GM21723 (cell line): ENCODE measurements around the gene TBC1D22A.

Experiments used
- ATAC-seq: cut with Tn5 transposase; IDR thresholded peaks from one replicate; pipeline ENCODE4 v1.9.1; 2021; ENCODE audit warnings: mild to moderate bottlenecking, moderate library complexity; ENCODE audit not compliant: unreplicated experiment

TBC1D22A gene

DNA sequence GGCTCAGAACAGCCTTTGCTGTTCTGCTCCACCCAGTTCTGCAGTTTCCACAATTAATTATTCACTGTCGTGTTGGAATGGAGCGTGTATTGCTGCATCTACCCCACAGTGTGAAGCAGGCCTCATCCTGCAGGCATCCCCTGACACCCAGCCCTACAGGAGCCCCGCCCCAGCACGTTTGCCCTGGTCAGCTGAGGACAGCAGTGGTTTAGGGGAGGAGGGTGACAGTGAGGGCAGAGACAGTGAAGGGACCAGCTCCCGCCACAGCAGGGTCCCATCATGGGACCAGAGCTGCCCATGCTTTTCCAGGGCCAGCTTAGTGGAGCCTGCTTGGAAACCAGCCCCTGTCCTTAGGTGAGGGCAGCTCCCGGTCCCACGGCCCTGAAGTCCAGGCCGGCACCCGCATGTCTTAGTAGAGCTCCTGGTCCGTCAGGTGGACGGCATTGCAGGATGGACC lies 273.0 kb downstream of the TBC1D22A start:
- ATAC-seq: no peak

DNA sequence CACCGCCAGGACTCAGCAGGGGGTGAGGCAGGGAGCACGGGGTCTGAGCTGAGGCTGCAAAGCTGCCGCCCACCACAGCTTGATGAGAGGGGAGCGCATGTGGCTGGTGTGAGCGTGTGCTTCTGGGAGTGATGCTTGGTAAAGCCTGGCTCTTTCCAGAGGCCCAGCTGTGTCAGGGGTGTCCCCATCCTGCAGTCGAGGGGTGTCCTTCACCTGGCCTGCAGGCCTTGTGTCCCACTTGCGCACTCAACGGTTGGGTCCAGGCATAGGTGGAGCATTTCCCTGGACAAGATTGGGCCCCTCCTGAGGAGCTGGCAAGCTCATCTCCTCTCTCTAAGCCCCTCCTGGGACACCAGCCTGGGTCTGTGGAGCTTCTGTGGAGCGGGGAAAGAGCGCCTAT lies 273.9 kb downstream of the TBC1D22A start:
- ATAC-seq: no peak

DNA sequence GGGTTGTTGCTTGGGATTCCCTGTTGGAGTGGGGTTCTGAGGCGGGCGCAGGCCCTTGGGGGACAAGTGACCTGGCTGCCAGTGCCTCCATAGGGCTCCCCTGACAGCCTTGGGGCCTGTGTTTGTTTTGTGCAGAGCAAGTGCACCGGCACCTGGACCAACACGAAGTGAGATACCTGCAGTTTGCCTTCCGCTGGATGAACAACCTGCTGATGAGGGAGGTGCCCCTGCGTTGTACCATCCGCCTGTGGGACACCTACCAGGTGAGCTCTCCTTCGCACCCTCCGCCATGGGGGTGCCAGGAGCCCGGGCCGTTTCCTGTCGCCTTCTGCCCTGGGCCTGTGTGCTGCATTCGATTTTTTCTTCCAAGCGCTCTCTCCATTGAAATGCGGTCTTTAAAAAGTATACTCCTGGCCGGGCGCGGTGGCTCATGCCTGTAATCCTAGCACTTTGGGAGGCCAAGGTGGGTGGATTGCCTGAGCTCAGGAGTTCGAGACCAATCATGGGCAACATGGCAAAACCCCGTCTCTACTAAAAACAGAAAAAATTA lies 274.6 kb downstream of the TBC1D22A start:
- ATAC-seq: no peak

DNA sequence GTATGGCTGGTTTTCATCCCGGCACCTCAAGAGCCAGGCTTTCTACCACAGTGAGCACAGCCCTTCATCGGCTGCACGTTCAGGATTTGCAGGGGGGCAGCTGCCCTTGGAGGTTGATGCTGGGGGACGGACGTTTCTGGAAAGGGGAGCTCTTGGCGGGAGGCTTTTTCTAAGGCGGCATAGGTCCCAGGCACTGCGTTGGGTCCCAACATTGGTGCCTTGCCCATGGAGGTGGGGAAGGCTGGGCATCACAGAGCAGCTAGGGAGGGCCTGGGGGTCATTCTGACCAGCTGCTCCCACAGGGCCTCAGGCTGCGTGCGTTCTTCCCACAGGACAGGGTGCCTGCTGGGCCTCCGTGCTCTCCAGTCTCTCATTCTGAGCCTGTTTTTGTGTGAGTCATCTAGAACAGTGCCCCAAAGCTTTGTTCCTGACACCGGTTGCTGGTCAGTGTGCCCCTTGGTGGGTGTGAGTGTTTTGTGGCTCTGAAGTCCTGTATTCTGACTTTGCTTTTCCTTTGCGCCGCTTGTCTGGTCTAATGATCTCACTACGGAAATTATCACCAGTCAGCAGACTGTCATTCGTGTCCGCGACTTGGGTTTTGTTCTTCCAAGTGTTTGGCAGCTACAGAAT lies 275.9 kb downstream of the TBC1D22A start:
- ATAC-seq: no peak

DNA sequence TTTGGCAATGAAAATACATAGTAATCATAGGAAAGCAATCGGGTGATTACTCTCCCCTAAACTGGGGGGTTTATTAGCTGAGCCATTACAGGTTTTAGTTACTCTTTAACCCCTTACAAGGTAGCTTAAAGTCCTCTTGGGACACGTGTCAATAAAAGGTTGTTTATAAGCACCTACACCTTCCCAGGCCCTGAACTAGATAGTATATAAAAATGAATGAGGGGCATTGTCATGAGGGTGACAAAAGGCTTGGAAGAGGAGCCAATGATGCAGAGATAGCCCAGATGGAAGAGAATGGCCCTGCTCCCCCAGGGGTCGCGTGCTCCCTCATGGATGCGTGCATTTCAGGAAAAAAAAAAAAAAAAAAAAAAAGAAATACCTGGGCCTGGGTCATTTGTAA lies 276.9 kb downstream of the TBC1D22A start:
- no peak for ATAC-seq

DNA sequence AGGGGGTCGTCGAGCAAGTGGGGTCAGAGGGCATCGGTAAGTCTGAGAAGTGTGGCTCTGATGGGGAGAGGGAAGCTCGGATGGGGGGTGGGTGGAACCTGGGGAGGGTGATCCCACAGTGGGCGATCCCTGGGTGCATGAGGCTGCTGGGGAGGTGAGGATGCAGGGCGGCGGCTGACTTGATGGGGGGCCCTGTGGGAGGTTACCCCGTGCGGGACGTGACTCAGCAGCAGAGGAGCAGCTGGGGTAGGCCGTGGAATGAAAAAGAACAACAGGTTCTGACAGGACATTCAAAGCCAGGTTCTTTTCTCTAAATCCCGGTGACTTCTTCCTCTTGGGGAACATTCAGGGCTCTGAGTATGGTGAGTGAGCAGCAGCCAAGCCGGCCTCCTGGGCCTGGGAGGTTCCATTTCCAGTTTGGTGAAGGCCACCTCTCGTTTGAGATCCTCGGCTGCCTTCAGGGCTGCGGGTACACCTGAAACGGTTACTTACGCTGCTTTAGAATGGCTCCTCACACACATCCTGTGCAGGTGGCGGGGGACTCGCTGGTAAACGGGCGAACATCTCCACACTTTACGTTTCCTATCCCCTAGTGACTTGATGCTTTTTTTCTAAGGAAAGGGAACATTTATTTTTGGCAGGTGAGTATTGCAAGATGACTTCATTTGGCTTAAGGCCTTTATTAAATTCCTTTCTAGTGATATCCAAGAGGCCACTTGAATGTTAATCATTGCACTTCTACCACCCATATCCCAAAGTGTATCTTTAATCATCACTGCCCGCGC lies 278.2 kb downstream of the TBC1D22A start:
- ATAC-seq: no peak

DNA sequence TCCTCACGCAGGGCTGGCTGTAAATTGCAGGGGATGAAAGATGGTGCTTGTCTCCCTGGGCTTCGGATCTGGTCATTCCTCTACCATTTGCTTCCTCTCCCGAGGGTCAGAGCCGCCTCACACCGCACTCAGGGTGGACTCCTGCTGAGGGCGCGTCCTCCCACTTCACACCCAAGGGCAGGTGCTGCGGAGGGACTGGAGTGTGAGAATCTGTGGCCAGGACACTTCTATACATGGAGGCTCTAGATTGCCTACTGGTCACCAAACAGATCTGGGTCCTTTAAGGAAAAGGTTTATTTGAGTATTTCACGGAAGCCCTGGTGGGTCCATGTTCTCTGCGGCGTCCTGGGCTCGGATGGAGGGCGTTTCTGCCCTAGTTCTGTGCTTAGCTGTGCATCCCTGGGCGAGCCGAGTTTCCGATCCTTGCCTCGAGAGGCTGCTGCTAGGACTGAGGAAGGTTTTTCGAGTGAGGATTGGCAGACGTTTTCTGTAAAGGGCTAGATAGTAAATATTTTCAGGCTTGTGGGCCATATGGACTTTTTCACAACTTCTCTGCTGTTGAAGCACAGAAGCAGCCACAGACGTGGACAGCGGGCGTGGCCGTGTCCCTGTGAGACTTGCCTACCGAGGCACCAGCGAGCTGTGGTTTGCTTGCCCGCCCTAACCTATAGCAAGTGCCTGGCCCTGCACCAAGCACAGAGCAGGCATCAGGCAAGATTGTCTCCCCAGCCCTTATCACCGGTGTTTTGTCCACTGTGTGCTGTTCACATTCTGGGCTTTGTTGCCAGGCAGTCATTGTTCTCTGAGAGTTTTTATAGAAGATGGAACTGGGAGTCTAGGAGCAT lies 279.0 kb downstream of the TBC1D22A start:
- no peak for ATAC-seq

DNA sequence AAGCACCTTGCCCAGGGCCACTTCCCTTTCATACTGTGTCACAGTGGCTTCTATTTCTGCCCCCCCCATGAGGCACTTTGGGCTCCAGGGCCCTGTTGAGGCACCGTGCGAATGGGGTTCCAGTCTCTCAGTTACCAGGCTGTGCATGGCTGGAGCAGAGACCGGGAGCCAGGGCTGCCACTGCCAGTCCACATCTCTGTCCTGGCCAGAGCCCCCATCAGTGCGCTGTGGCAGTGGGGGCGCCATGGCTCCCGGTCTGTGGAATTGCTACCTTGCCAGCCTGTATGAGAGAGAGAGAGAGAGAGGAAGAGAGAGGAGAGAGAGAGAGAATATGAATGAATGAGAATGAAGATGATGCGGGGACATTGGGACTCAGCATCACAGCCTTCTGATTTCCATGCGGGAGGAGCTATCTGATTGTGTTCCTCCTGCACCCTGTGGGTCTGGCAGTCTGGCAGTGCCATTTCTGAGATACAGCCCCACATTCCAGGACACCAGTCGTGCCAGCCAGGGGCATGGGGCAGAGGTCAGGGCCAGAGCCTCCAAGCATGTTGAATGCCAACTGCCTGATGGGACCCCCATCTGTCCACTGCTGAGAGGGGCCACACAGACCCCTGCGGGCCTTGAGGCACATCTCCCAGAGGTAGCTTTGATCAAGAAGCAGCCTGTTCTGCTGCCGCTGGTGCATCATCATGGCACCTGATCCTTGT lies 279.8 kb downstream of the TBC1D22A start:
- no peak for ATAC-seq

DNA sequence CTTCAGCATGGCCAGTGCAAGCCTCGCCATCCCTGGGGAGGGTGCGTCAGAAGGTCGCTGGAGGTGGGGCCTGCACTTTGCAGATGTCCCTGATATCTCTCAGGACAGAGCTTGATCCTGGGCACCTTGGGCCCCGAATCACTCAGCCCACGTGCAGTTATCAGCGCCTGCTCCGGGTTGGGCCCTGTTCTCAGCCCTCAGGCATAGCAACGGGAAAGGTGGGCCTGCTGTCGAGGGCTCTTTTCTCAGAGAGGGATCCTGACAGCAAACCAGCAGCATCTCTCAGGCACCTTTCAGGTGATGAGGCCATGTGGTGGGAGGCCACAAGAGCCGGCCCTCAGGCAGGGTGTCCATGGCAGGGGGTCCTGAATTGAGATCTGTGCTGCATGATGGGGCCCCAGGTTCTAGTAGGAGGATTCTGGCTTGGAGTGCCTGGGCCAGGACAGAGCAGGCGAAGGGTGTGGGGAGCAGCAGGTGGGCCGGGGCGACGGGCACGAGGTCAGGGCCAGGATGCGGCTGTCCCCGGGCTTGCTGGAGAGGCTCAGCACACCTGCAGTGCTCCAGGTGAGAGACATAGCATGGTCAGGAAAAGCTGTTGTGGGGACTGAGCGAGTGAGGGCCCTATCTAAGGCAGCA lies 280.5 kb downstream of the TBC1D22A start:
- ATAC-seq: no peak

DNA sequence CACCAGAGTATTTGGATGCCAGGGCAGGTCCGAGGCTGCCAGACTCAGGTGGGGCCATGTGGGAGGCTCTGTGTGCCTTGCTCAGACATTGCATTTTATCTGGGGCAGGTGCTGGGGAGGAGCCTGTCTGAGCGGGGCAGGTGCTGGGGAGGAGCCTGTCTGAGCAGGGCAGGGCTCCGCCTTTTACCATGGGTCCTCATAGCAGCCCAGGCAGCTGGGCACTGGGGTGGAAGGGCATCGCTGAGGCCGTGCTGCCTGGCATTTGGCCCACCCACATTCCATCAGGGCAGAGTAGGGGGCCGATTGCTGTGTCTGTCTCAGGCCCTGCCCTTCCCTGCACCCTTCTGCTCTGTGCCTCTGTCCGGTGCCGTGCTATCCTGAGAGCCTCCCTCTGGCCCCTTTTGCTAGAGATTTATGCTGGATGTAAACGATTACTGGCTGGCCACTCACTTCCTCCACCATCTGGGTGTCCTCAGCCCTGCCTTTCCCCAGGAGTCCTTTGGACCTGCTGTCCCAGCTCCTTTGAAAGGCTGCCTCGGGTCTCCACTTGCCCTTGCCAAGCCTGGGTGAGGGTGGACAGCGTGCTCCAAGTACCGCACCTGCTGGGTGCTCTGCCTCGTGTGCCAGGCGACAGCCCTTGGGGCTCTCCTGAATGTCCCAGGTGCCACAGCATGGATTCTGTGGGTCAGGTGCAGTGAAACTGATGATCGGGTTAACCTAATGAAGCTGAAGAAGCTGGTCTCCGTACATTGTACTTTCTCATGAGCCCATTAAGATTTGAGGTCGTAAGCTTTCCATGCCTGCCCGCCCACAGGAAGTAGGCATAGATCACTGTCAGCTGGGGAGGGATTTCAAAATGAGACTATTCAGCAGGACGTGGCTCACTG lies 281.6 kb downstream of the TBC1D22A start:
- ATAC-seq: no peak

DNA sequence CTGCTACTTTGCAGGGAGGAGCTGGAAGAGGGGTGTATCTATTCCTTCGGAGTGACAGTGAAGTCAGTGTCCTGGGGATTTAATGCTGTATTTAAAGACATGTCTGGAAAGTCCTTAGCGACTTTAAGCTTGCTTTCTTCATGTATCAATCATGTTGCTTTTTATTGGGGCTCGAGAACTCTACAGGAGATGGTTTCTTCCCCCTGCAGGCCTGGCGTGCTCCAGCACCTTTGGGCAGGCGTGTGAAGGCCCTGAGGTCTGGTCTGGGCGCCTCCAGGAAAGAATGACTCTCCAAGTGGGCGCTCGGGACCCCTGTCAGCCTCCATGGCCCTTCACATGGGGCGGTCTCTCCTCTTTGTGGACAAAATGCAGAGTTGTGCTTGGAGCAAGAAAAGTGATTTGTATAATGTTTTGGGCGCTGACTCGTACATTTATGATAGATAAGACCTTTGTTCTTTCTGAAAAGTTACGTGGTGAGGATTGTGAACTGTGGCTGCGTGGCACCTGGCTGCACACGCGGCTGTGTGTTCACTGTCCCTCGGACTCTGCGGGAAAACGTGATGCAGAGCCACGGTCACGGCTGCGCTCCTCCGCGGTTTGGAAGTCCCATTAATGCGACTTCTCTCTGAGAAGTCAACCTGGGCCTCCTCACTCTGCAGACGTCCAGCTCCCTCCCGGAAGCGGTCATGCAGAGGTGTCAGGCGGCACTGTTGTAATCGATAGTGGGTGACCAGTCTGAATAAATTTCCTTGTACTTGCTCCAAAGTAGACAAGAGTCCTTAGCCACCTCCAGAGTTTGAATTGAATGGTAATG lies 282.5 kb downstream of the TBC1D22A start:
- ATAC-seq: no peak

DNA sequence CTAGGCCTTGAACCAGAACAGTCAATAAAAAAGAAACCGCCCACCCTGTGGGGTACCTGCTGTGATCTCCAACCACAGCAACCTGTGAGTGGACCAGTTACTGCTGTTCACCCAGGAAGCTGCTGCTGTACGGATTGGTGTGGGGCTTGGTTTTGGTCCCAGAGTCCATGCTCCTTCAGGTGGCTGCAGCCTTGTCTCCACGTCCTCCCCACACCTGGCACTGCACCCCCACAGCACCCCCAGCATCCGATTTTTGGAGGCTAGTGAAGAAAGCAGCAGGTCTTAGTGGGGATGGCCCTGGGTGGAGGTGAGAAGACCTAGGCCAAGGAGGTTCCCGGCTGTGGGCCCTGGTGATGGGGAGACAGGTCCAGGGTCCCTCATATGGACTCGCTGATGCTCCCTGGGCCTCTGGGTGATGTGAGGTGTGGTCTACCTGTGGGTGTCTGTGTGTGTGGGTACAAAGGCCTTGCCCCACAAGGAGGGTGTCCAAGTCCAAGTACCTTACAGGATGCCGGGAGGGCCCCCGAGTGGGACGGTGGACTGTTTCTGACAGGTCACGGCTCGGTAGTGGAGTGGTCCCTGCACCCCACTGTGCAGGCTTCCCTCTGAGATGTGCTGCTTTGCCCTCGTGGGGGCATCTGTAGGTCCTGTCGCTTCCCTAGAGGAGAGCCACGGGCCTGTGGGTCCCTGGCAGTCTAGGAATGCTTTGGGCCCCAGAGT lies 283.4 kb downstream of the TBC1D22A start:
- no peak for ATAC-seq

DNA sequence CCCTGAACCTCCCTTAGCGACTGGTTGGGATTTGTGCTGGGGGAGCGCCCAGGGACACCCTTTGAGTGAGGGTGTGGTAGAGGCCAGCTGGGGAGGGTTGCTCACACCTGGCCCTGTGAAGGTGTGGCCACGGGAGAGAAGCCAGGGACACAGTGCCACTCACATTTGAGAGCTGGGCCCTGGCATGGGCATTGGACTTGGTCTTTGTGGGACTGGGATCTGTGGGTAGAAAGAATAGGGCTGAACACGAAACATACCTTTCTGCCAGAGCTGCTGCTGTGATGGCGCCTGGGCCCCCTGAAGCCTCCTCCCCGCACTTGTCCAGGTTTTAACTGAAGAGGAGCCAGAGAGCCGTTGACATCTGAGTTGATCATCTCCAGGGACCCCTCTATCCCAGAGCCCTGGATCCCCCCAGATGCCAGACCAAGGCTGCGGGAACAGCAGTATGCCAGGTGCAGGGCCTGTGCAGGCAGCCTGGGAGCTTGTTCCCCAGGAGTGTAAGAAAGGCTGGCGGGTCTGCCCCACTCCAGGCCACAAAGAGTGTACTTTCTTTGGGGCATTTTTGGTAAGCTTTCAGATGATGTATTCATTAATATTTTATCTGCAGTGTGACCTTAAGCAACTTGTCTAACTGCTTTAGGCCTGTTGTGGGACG lies 284.1 kb downstream of the TBC1D22A start:
- ATAC-seq: no peak

DNA sequence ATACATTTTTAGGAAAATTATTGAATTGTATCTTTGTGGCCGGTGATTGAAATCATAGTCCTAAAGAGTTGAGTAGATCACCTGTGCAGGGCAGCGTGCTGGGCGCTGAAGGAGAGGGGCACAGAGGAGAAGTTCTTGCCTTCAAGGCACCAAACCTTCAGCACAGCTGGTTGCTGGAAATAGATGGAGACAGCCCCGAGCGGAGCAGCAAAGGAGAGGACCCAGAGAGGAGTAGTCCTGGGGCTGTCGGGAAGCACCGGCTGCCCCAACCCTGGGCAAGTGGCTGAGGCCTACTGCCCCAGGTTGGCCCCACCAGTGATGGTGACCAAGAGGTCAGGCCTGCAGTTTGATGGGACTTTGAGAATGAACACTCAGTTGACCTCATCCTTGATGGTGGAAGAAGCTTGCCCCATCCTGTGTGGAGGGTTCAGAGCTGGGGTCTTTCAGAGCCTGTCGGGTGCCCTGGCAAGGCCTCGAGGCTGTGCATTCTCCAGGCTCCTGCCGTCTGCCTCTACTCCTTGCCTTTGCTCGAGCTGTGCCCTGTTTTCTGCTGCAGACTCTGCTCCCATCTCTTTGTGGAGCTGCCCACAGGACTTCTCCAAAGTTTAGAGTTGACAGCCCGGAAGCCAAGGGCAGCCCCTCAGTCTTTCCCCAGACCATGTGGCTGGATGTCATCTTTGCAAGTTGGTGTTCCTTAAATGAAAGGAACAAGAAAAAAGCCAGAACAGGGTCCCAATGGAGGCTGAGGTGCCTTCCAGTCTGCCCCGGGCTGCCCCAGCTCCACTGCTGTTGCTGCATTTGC lies 285.1 kb downstream of the TBC1D22A start:
- ATAC-seq: no peak

DNA sequence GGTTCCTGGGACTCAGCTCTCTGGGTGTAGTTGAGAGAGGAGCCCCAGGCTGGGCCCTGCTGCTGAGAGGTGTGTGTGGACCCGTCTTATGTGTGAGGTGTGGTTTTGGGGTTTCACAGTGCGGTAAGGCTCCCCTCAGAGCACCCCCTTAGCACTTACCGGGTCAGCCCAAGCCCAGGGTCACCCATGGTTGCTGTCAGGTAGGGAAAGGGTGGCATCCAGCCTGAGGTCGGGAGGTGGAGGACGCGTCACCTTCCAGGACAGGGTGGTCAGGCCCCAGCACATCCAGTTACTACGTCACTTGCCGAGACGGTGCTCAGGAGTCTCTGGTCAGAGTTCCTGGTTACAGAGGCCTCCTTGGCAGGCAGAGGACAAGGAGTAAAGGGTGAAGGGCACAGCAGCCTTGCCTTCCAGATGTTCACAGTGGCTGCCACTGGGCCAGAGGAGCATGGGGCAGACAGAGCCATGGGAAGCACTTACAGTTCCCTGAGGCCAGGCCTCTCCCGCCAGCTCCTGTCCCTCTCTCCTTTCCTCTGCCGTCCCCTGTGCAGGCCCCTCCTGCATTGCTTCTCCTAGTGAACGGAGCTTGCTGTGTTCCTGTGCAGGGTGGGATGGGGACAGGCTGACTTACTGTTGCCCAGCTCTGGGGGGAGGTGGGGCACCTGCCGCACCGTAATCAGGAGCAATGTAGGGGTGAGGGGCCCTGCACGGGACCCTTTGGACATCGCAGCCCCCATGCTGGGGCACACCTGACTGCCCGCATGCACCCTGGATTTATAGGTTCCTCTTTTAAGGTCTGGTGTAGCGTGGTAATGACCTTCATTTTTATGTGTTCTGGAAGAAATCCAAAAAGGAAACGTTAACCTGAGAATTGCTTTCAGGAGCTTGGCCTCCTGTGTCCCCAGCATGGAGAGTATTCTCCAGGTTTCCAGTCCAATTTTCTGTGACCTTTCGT lies 285.9 kb downstream of the TBC1D22A start:
- no peak for ATAC-seq
